ENCODE results near the gene MAN1C1.

DNA sequence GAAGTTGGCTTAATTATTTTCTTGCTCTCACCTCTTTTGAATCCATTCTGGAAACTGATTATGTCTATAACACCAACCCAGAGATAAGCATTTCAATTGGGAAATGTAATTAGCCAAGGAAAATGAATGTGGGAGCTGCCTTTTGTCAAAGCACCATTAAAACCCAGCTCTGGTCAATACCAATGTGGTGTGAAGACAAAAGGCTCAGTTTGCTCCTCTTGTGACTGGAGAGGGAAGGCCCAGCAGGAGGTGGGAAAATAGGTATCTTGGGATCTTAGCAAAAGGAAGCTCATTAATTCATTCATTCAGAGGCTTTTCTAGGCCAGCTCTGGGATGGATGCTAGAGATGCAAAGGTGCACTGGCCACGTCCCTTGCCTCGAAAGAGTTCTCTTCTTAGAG lies 108.4 kb downstream of the MAN1C1 start:
- no peak for TF ChIP-seq POLR2A (IDR thresholded peaks at IDR 0.05)
- TF ChIP-seq, protein P1, sequence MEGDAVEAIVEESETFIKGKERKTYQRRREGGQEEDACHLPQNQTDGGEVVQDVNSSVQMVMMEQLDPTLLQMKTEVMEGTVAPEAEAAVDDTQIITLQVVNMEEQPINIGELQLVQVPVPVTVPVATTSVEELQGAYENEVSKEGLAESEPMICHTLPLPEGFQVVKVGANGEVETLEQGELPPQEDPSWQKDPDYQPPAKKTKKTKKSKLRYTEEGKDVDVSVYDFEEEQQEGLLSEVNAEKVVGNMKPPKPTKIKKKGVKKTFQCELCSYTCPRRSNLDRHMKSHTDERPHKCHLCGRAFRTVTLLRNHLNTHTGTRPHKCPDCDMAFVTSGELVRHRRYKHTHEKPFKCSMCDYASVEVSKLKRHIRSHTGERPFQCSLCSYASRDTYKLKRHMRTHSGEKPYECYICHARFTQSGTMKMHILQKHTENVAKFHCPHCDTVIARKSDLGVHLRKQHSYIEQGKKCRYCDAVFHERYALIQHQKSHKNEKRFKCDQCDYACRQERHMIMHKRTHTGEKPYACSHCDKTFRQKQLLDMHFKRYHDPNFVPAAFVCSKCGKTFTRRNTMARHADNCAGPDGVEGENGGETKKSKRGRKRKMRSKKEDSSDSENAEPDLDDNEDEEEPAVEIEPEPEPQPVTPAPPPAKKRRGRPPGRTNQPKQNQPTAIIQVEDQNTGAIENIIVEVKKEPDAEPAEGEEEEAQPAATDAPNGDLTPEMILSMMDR (IDR thresholded peaks at IDR 0.05): no peak

All from uterus (tissue), 2 donors.